UCSD-AML1 (cell line): Measurements from ENCODE around the gene EPS15.
"Not testable (repeated sequence)": the region's sequence is repeated elsewhere in the genome, so short reads cannot be mapped to it uniquely, and the experiment has no call there.

Experiments used
- DNase-seq: peaks from one replicate; lab custom pipeline; 2025; ENCODE audit not compliant: unreplicated experiment; lab: John Stamatoyannopoulos, UW

The EPS15 gene

GRCh38 chr1:51392241-51392640 lies 126.8 kb downstream of the EPS15 start:
- no peak for DNase-seq

- not testable (repeated sequence) for DNase-seq
These were observed 128.4 kb downstream of the EPS15 start for GRCh38 chr1:51390641-51391040.

GRCh38 chr1:51387288-51387687 lies 131.8 kb downstream of the EPS15 start:
- not testable (repeated sequence) for DNase-seq

DNA sequence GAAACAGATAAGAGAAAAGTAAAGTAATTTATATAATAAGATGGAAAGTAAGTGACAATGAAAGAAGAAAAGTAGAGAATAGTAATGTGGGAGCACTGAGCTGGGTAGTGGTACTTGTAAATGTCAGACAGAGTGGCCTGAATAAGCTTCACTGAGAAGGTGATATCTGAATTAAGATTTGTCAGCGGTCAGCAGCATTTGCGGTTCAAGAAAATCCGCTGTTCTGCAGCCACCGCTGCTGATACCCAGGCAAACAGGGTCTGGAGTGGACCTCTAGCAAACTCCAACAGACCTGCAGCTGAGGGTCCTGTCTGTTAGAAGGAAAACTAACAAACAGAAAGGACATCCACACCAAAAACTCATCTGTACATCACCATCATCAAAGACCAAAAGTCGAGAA lies 132.8 kb downstream of the EPS15 start:
- not testable (repeated sequence) for DNase-seq

GRCh38 chr1:51385776-51386175 lies 133.3 kb downstream of the EPS15 start:
- no peak for DNase-seq

DNA sequence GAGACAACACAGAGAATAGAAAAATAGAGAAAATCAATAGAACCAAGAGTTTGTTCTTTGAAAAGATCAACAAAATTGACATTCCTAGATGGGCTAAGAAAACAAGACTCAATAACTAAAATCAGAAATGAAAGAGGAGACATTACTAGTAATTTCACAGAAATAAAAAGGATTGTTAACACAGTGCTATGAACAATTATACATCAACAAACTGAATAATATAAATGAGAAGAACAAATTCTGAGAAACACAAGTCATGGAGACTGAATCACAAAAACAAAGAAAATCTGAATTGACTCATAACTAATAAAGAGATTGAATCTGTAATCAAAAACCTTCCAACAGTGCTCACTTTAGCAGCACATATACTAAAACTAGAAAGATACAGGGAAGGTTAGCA lies 137.1 kb downstream of the EPS15 start:
- DNase-seq: no peak

- DNase-seq: no peak
These were observed 138.1 kb downstream of the EPS15 start for GRCh38 chr1:51380936-51381335.

DNA sequence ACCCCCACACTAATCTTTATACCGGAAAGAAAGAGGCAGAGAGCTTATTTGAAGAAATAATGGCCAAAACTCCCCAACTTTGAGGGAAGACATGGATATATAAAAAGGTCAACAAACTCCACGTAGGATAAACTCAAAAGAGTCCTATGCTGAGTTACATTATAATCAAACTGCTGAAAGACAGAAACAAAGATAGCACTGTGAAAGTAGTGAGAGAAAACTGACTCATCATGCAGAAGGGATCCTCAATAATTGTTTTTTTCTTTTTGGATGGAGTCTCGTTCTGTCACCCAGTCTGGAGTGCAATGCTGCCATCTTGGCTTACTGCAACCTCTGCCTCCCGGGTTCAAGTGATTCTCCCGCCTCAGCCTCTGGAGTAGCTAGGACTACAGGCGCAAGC lies 140.2 kb downstream of the EPS15 start:
- no peak for DNase-seq

- no peak for DNase-seq
These were observed 145.2 kb downstream of the EPS15 start for GRCh38 chr1:51373898-51374297.

GRCh38 chr1:51372561-51372960 lies 146.5 kb downstream of the EPS15 start:
- DNase-seq: no peak

GRCh38 chr1:51369171-51369570 lies 149.9 kb downstream of the EPS15 start:
- DNase-seq: no peak

DNA sequence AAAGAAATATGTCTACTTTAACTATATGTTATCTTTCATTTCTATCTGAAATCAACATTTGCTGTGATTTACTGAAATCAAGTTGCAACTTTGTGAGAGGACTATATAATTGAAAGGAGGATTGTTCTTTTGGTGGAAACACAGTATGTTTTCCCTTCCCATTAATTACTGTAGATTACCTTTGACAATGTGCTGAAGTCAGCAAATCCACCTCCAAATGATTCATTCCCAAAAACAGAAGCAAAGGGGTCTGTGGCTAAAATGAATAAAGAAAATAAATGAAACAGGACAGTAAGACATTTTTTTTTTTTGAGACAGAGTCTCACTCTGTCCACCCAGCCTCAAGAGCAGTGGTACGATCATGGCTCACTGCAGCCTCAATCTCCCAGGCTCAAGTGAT lies 153.3 kb downstream of the EPS15 start:
- no peak for DNase-seq

- DNase-seq: no peak
These were observed 159.2 kb downstream of the EPS15 start for GRCh38 chr1:51359879-51360278.

DNA sequence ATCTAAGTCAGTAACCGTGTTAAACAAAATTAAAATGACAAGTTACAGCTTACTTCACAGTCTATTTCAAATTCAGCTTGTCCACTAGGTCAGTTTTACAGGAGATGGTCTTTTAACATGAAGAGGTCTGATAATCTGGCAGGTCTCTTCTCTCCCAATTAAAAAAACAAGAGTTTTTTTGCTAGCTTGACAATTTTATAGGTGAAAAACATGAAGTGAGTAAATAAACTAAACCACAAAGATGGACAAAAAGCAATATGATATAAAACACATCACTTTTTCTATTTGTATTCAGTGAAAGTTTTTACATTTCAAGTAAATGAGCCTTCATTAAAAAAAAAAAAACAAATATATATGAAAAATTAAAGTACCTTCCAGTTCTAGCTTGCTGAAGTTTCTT lies 163.7 kb downstream of the EPS15 start:
- DNase-seq: no peak

- DNase-seq: no peak
These were observed 164.7 kb downstream of the EPS15 start for GRCh38 chr1:51354416-51354815.

GRCh38 chr1:51351907-51352306 lies 167.2 kb downstream of the EPS15 start:
- DNase-seq: no peak

DNA sequence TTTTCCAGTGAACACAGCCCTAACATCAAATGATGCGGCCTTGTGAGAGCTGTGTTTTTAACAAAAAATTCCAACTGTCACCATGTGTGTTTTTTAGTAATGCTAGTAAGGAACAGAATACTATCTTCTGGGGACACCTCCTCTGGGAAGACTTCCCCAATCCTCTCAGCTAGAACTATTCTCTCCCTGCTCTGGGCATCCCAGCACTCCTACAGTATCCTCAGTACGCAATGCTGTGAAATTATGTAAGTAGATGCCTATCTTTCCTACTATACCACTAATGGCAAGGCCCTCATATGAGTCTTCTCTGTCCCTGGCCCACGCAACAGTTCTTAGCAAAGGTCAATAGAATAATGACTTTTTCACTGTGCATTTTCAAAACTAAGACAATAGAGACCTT lies 169.2 kb downstream of the EPS15 start:
- DNase-seq: no peak

DNA sequence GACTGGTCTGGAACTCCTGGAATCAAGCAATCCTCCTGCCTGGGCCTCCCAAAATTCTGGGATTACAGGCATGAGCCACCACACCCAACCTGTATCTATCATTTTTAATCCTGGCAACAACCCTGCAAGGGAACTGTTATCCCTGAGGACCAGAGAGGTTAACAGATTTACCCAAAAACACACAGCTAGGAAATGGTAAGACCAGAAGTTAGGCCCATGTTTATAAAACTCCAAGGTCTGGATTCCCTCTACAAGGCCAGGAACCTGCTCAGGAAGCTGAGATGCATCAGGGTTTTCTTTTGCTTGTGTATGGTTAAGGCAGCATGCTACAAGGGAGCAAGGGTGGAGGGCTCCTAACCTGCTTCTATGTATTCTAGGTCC lies 170.9 kb downstream of the EPS15 start:
- no peak for DNase-seq

- no peak for DNase-seq
These were observed 171.5 kb downstream of the EPS15 start for GRCh38 chr1:51347398-51348146.

DNA sequence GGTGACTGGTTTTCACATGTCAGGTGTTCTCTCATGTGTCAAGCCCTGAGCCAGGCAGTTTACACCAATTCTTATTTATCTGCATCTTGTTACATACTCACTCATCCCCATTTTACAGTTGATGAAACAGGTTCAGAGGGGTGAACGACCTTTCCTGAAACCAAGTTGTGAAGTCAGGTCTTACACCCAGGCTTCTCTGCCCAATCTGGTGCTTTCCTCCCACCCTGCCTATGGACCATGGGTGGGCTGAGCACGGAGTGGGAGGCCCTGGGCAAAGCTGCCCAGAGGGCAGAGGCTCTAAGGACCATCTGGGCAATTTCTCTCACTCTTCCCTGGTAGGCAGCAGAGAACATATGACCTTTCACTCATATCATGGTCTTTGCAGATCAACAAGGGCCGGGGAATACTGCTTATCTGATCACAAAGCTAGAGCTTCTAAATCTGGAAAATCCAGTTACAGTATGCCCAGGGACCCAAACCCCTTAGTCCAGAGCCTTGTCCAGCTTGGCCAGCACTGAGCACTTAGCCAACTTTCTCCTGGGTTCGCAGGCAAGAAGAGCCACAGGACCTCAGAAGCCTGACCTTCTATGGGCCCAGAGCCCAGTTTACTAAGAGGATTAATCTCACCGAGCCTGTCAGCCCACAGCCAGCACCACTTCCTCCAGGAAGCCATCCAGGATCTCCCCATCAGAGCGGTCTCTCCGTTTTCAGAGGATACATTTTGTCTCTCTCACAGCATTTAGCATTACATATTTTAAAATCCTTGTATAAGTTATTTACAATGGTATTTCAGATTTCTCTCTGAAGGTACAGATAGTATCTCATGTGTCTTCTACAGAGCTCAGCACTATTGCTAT lies 172.8 kb downstream of the EPS15 start:
- no peak for DNase-seq

- DNase-seq: no peak
These were observed 173.8 kb downstream of the EPS15 start for GRCh38 chr1:51345300-51345687.

DNA sequence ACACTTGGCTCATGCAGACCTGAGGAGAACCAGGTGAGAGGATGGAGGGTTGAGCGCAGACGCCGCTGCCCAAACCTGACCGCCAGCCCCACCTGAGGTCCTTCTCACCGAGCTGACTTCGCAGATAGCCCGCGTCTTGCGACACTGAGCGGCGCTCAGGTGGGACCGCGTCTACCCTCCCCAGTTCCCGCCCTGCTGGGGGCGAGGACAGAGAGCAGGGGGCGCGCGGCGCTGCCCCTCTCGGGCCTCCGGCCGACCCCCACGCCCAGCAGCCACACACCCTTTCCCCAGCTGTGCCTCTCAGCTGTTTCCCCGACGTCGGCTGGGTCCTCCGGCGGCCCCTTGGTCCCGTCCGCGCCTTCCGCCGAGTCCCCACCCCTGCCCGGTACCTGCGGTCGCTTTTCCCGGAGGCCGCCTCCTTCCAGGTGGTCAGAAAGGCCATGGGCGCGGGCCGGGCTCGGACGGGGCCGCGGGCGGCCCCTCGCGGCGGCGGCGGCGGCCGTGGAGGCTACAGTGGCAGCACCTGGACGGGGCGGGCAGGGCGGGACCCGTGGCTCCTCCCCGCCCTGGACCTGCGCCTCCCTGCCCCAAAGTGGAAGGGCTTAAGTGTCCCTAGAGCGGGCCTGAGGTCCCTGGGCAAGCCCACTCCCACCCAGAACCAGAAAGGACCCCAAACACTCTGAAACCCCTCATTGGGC lies 174.3 kb downstream of the EPS15 start:
- no peak for DNase-seq
